K562 (cell line): ENCODE results near the gene AGGF1. TPM values are rescaled to one million over a fixed set of nuclear protein-coding genes. Genes with fewer than 3 reads are reported as not detected.

Experiments
- ASH1L ChIP-seq: fragments of 450-650 bp; IDR thresholded peaks from 2 replicates; pipeline ENCODE4 v1.6.1; 2018; ENCODE audit warnings: borderline replicate concordance, mild to moderate bottlenecking, low read depth; ENCODE audit not compliant: partially characterized antibody
- CTBP1 ChIP-seq: fragments of 450-650 bp; IDR thresholded peaks from 2 replicates; pipeline ENCODE4 v1.6.1; 2016; ENCODE audit warnings: borderline replicate concordance
- HNRNPK ChIP-seq: fragments of 200-400 bp; formaldehyde crosslinking; IDR thresholded peaks from one replicate; pipeline ENCODE4 v1.6.1; 2018; ENCODE audit warnings: mild to moderate bottlenecking, low read depth, low read length; ENCODE audit not compliant: poor library complexity, severe bottlenecking
- IRF1 ChIP-seq: sonication (generic); formaldehyde crosslinking; IDR thresholded peaks from 2 replicates; pipeline ENCODE4 v1.8.0; 2022; ENCODE audit warnings: missing genetic modification reagents, mild to moderate bottlenecking, borderline replicate concordance
- MGA ChIP-seq: fragments of 450-650 bp; IDR thresholded peaks from 2 replicates; pipeline ENCODE4 v1.6.1; 2016; ENCODE audit warnings: mild to moderate bottlenecking, moderate library complexity
- NCOA1 ChIP-seq: fragments of 450-650 bp; IDR thresholded peaks from 2 replicates; pipeline ENCODE4 v1.6.1; 2016; ENCODE audit warnings: low read depth
- NKRF ChIP-seq: fragments of 450-650 bp; IDR thresholded peaks from 2 replicates; pipeline ENCODE4 v1.6.1; 2016; ENCODE audit warnings: borderline replicate concordance
- SUPT5H ChIP-seq: fragments of 450-650 bp; IDR thresholded peaks from 2 replicates; pipeline ENCODE4 v1.6.1; 2016
- ZNF507 ChIP-seq: conservative IDR thresholded peaks from 2 replicates; pipeline ENCODE4 v1.6.1; 2017; ENCODE audit warnings: missing genetic modification characterization, missing compliant biosample characterization
- polyA plus RNA-seq, 8 experiments: library from polyadenylated mRNA; depleted of rRNA in 4 of 8; stranded (reverse) in 5 of 8; unstranded in 3 of 8; fragments of >200 nt; fragmentation: Nextera tagmentation in 2 of 8; fragmentation: Illumina TruSeq in 1 of 8; extraction: Ambion mirVana in 2 of 8; extraction: Trizol in 1 of 8; gene quantifications; 2 replicates each; pipeline versions ENCODE4 v1.2.1 to v1.2.3, GENCODE V29; 2011 to 2014; ENCODE audit warnings: inconsistent platforms in 1 of 8, missing spikeins in 1 of 8
- total RNA-seq, 7 experiments: library from RNA; depleted of rRNA in 6 of 7; stranded (reverse); fragments of >200 nt in 6 of 7; fragmentation: Illumina TruSeq in 2 of 7; extraction: Trizol in 2 of 7; gene quantifications; 2 replicates each; pipeline versions ENCODE4 v1.2.1 to v1.2.3, GENCODE V29; 2011 to 2021; ENCODE audit warnings: low replicate concordance in 1 of 7

The AGGF1 gene
- total and polyA plus RNA-seq, 9 of the 15 experiments (the other 6 are each of a cell fraction or from before 2014, with no cell fraction given): 5.2 to 20.4 (median 13.4) TPM

- peak; percentile 96 for TF ChIP-seq MGA
- TF ChIP-seq ASH1L: peak; percentile 51
- no peak for TF ChIP-seq HNRNPK
- peak; percentile 88 for TF ChIP-seq SUPT5H
- peak; percentile 61; the same call in 1 of the 2 replicates for TF ChIP-seq NKRF
- TF ChIP-seq IRF1 (CRISPR knock-in tag): no peak
- 0 out of 2 replicates have a peak, but pooled peaks have one; percentile 26 for TF ChIP-seq NCOA1
- TF ChIP-seq CTBP1: peak; percentile 63; the same call in 1 of the 2 replicates
- TF ChIP-seq ZNF507 (tag): no peak
Measured at GRCh38 chr5:77030097-77031071, at the start of gene AGGF1 (continued).
